HG02571 (cell line): ENCODE measurements around the gene DHRS4L2.

Experiments used
- ATAC-seq: cut with Tn5 transposase; IDR thresholded peaks from one replicate; pipeline ENCODE4 v1.9.1; 2021; ENCODE audit warnings: mild to moderate bottlenecking, moderate library complexity; ENCODE audit not compliant: unreplicated experiment

Gene DHRS4L2

GRCh38 chr14:24051789-24052655, 63.3 kb downstream of the DHRS4L2 start, which contains the start of gene CARMIL3:
CARMIL3 (plus strand) TSS chr14:24052009; CDS start chr14:24052154, 145 bp downstream.
- peak; percentile 63 for ATAC-seq

DNA sequence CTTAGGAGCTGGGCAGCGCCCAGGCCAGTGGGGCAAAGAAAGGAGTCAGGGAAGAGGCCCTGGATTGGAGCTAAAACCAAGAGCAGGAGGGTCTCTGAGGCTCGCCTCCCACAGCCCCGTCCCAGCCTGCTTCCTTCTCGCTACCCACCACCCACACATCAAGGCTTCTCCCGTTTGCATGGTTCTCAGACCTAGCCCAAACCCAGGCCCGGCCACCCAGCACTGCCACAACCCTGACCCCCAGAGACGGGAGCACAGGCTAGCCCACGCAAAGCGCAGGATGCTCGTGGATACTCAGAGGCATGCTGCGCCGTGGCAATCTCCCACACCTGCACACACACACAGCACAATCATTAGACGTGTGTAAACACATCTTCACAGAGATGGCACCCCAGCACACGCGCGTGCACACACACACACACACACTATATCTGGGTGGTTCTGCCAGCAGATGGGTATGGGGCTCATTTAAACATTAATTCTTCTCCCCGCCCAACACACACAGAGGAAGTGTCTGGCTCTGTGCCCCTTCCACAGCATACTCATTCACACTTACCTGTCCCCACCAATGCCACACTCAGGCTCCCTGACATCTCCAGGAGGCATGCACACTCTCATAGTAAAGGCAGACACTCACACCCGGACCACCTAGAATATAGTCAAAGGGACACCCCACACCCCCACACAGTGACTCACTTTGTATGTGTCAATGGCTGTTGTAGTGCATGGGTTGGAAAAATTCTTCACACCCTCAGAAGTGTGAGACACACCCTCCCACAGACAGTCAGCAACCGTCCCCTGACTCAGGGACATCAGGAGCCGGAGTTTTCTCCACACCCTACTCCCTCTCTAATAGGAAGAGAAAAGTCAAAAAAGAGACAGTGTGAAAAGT, 64.2 kb downstream of the DHRS4L2 start:
- ATAC-seq: no peak

- ATAC-seq: no peak
Measured at GRCh38 chr14:24053548-24054323, 65.0 kb downstream of the DHRS4L2 start.

DNA sequence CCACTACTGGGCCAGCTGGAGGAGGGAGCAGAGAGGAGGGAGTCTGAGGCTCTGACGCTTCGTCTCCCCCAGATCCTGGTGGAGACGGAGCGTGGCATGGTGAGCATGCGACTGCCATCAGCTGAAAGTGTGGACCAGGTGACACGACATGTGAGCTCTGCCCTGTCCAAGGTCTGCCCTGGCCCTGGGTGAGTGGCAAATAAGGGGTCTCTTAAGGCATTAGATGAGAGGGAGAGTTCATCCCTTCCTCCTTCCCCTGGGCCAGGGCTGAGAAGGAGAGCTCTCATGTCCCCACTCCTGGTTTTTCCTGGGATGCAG, 65.6 kb downstream of the DHRS4L2 start:
- ATAC-seq: no peak

GRCh38 chr14:24054646-24055045, 65.9 kb downstream of the DHRS4L2 start:
- no peak for ATAC-seq
